SK-N-SH treated with all-trans-retinoic acid at 6 μM for 48 hours (cell line): ENCODE measurements around the gene FAAP100.

Source experiments
- CSRNP3 ChIP-seq: fragments of 250-450 bp; sonication (Bioruptor Pico); IDR thresholded peaks from 2 replicates; pipeline ENCODE4 v1.5.1; 2021; ENCODE audit warnings: mild to moderate bottlenecking, moderate library complexity
- RARB ChIP-seq: fragments of 250-450 bp; sonication (Bioruptor Pico); IDR thresholded peaks from 2 replicates; pipeline ENCODE4 v1.8.0; 2021; ENCODE audit warnings: mild to moderate bottlenecking, moderate library complexity
- TSHZ2 ChIP-seq: fragments of 250-450 bp; sonication (Bioruptor Pico); IDR thresholded peaks from 2 replicates; pipeline ENCODE4 v1.5.0; 2020; ENCODE audit warnings: mild to moderate bottlenecking, moderate library complexity
- ZFP3 ChIP-seq: fragments of 250-450 bp; sonication (Bioruptor Pico); IDR thresholded peaks from 2 replicates; pipeline ENCODE4 v1.5.0; 2020; ENCODE audit warnings: mild to moderate bottlenecking, moderate library complexity
- ZNF565 ChIP-seq: fragments of 450-650 bp; formaldehyde crosslinking; conservative IDR thresholded peaks from 2 replicates; pipeline ENCODE4 v1.5.0; 2020; ENCODE audit warnings: low read depth, mild to moderate bottlenecking, moderate library complexity
- ZNF8 ChIP-seq: fragments of 450-650 bp; formaldehyde crosslinking; IDR thresholded peaks from 2 replicates; pipeline ENCODE4 v1.5.0; 2020; ENCODE audit warnings: mild to moderate bottlenecking, moderate library complexity

DNA sequence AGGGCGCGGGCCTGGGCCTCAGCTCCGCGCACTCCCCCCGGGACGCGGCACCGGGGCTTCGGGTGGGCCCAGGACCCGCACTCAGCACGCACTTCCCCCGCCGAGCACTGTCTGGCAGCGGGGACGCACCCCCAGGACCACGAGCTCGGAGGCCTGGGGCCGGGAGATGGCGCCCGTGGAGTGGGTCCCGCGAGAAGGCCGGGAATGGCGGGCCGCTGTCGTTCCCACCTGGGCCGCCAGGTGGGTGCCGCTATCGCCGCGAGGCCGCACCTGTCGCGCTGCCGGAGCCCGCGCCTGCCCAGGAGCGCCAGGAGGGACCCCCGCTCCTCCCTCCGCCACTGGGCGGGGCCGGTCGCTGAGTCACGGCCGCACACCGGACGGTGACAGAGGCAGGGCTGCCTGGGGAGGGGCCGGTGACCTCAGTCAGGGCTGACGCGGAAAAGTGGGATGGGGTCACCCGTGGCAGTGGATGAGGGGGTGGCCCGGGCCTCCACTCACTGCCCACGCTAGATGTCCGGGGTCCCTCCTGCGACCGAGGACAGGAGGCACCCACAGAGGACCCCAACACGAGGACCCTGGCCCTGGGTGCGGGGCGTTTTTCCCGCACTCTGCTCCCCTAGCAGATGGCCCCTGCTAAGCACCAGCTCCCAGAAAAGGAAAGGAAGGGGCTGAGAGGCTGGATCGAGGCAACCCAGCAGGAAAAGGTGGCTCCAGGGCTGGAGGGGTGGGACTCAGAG lies 32.7 kb downstream of the FAAP100 start:
- no peak for TF ChIP-seq RARB (CRISPR knock-in tag)
- no peak for TF ChIP-seq ZNF565 (CRISPR knock-in tag)
- no peak for TF ChIP-seq TSHZ2 (CRISPR knock-in tag)
- TF ChIP-seq ZFP3 (CRISPR knock-in tag), result no peak
- TF ChIP-seq ZNF8 (CRISPR knock-in tag), result no peak
- no peak for TF ChIP-seq CSRNP3 (CRISPR knock-in tag)
